NCI-H526 (cell line): ENCODE measurements around the gene MAN2C1.
"Not testable (repeated sequence)": the region's sequence is repeated elsewhere in the genome, so short reads cannot be mapped to it uniquely, and the experiment has no call there.

Source experiments
- DNase-seq, 2 experiments: peaks; one replicate each; lab custom pipeline; 2025; lab: John Stamatoyannopoulos, UW

MAN2C1 gene

DNA sequence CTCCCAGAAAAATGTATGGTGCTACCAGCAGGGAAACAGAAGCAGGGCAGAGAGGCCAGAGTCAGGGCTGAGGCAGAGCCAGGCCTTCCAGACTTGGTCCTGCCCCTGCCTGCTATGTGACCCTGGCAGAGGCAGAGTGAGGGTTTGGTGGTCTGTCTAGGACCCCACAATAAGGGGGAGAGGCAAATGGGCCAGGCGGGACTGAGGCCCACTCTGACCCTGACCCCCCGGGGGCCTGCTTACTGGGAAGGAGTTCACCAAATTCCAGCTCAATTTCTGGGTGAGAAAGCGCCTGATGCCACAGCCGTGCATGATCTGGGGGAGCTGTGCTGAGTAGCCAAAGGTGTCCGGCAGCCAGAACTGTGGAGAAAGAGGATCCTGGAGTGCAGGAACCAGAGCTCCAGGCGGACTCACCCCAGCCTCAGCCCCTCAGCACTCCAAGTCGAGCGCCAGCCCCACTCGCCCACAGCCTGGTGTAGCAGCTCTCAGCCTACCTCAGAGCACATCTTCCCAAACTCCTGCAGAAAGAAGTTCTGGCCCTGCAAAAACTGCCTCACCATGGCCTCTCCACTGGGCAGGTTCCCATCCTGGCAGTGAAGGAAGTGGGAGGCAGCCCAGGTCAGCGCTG, 6.9 kb downstream of the MAN2C1 start:
- DNase-seq, result no peak

DNA sequence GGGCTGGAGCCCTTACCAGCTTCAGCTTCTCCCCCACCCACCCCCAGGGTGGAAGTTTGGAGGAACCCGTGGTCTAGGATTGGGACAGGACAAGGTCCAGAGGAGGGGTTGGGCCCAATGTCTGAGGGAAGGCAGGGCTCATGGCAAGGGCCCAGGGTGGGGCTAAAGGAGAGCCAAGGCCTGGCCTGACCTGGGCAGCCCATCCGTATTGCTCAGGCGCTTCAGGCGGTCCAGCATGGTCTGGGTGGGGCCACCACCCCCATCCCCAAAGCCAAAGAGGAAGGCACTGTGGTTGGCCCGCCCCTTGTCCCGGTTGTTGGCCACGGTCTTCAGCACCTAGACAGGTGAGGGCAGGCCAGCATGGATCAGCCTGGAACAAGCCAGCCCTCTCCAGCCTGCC, 7.6 kb downstream of the MAN2C1 start:
- no peak for DNase-seq

DNA sequence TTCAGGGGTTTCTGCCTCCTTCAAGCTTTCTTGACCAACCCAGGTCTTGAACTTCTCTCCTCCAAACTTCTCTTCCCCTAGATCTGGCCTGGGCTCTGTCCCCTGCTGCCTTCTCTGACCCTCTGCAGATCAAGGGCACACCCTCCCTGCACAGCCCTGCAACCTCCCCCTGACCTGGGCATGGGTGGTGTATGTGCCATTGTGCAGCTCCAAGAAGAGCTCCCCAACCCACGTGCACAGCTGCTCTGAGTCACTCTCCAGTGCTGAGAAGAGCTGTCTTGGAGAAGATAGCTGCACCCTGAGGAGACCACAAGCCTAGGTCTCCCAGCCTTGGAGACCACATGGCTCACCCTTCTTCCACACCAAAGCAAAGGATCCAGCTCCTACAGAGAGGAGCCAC, 8.0 kb downstream of the MAN2C1 start:
- DNase-seq, result no peak

DNA sequence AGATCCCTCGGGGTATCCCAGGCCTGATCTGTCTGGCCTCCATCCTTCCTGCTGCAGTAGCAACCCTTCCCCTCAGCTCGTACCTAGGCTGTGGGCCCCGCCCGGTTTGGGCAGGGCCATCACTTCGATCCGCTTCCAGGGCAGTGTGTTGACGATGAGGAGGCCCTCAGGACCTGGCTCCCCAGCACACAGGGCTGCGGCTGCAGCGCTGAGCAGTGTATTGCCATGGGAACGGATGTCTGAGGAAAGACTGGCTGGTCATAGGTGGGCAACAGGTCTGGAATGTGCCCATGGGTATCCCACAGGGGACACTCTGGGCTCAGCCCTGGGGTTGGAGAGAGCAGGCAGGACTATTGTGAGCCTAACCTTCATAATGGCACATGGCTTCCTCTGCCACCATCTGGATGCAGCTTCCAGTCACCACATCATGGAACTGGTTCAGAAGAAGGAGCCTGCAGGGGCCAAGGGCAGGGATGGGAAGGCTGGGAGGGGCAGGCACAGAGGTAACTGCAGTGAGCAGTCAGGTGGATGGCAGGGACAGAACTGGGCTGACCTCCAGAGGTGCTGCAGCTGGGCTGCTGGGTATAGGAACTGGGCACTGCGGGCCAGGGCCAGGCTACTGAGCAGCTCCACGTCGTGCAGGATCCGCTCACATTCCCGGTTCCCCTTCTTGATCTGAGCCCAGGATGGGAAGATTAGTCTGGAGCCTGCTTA, 8.7 kb downstream of the MAN2C1 start:
- no peak for DNase-seq

DNA sequence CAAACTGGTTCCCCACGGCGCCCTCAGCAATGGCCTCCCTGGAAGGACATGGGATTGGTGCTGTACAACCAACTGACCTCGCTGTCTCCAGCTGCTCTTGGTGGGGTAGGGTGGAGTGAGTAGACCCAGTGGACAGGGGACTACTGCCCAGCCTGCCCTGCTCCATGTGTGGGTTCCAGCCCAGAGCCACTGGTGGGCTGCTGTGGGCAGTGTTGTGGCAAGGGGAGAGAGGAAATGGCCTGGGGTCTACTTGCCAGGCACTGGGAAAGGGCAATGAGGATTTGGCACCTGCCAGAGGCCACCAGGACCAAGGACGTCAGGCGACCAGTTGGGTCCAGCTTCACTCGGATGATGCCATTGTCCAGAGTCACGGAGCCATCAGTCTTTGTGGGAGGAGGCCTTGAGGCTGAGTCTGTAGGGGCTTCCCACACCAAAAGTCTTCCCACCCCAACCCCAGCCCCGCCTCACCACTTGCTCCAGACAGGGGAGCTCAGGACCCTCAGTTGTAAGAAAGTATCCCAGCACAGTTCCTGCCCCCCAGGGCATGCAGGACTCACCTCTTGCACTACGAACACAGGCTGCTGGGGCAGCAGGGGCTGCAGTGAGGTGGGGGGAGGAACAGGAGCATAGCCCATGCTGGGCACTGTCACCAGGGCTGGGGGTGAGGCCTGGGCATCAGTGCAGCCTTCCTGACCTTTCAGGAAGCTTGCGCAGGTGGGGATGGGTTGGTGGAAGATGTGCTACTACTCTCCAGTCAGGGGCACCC, 9.5 kb downstream of the MAN2C1 start:
- no peak for DNase-seq

DNA sequence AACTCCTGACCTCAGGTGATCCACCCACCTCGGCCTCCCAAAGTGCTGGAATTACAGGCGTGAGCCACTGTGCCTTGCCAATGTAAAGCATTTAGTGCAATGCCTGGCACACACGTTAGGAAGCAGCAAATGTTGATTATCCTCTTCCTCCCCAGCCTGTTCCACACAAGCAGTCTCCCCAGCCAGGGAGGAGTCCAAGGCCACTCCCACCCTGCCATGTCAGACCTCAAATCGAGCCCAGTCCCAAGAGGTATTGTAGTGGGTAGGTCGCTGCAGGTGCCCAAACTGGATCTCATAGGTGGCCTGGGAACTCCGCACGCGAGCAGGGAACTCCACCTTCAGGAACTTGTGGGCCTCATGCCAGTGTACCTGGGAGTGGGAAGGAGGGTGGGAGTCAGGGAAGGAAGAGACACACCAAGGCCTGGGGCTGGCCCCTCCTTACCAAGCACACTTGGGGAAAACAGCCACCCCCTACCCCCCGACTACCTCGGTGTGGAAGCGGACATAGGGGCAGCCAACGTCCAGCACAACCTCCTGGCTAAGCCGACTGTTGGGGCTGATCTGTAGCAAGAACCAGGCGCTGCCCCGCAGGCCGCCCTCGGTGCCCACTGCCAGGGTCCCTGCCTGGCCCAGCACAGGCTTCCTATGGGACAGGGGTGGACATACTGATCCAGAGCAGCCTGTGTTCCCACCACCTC, 10.3 kb downstream of the MAN2C1 start:
- DNase-seq, result no peak

DNA sequence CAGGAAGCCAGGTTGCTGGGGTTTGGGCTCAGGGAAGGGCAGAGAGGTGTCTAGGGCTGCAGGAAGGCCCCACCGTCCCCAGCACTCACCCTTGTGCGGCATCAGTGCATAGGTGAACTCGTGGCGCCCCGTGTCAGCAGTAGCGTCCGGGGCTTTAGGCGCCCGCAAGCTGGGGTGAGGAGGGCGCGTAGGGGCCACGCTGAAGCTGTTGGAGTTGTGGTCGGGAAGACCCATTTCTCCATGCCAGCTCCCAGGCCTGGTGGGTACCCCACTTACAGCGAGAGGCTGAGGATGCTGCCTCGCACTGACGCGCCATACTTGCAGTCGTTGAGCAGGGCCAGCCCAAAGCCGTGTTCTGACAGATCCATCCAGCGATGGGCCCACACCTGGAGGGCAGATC, 11.9 kb downstream of the MAN2C1 start:
- DNase-seq, result no peak

DNA sequence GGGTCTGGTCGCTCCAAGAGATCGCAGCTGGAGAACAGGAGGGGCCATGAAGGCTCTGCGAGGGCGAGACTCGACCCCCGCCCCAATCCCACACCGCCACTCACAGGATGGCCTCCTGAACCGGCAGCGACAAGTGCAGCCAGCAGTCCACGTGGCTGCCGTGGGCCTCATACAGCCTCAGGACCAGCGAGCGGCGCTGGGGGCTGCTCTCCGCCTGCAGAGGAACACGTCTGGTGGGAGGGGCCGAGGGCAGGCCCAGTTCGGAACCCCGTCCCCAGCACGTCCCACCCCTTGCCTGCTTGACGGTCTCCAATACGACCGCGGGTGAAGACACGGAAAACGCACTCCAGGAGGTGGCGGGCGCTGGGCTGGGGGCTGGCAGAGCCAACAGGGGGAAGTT, 12.4 kb downstream of the MAN2C1 start:
- no peak for DNase-seq

DNA sequence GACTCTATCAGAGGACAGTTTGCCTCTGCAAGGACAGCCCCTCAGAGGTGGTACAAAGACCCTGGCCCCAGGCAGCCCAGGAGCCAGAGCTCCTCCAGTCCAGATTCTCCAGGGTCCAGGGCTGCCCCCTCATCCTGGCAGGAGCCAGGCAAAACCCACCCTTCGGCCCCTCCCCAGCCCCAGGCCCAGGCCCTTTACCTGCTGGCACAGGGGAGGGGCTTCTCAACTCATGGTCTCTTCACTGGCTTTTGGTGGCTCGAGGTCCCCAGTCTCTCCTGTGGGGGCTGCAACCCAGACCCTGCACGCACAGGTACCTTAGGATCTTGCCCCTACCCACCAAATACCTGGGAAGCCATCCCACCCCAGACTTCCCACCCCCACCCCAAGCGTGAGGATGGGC, 13.0 kb downstream of the MAN2C1 start:
- no peak for DNase-seq

DNA sequence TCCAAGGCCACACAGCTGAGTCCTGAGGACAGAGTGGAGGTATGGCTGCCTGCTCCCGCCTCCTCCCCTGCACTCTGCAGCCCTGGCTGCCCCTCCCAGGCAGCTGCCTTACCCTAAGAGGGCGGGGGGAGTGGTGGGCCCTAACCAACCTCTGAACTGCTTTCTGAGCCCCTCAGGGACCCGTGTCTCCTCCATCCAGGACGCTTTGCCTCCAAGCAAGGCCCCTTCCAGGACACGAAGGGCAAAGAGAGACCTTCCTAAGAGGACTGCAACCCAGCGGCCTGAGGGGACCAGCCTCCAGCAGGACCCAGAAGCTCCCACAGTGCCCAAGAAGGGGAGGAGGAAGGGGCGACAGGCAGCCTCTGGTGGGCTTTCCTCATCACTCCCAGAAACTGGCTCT, 14.0 kb downstream of the MAN2C1 start:
- DNase-seq, result no peak

DNA sequence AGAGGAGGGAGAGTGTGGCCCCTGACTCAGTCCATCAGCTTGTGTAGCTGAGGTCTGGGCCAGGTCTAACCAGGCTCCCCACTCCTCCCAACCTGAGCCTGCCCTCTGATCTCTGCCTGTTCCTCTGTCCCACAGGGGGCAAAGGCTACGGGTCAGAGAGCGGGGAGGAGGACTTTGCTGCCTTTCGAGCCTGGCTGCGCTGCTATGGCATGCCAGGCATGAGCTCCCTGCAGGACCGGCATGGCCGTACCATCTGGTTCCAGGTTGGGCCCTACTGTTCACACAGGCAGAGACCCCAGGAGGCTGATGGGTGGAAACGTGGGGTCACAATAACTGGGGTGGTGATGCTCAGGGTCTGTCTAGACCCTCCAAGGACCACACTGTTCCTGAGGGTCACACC, 14.8 kb downstream of the MAN2C1 start:
- no peak for DNase-seq

DNA sequence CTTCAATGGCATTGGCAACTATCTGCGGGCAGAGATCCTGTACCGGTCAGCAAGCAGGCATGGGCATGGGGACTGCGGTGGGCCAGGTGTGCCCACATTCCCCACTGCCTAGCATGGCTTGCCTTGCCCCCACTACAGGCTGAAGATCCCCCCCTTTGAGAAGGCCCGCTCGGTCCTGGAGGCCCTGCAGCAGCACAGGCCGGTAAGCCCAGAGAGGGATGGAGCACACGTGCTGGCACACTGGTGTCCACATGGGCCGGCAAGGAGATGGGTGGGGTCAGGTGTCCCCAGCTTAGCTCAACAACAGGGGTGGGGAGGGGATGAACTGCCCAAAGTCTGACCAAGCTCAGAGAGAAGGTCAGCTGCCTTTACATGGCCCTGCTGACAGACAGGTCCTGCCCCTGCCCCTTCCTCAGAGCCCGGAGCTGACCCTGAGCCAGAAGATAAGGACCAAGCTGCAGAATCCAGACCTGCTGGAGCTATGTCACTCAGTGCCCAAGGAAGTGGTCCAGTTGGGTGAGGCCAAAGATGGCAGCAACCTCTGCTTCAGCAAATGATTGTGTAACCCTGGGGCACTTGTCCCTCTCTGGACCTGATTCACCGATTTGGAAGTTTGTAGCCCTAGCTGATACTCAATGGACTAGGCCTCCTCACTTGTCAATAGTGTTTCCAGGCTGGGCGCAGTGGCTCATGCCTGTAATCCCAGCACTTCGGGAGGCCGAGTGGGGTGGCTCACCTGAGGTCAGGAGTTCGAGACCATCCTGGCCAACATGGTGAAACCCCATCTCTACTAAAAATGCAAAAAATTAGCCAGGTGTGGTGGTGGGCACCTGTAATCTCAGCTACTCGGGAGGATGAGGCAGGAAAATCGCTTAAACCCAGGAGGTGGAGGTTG, 16.0 kb downstream of the MAN2C1 start:
- no peak for DNase-seq

DNA sequence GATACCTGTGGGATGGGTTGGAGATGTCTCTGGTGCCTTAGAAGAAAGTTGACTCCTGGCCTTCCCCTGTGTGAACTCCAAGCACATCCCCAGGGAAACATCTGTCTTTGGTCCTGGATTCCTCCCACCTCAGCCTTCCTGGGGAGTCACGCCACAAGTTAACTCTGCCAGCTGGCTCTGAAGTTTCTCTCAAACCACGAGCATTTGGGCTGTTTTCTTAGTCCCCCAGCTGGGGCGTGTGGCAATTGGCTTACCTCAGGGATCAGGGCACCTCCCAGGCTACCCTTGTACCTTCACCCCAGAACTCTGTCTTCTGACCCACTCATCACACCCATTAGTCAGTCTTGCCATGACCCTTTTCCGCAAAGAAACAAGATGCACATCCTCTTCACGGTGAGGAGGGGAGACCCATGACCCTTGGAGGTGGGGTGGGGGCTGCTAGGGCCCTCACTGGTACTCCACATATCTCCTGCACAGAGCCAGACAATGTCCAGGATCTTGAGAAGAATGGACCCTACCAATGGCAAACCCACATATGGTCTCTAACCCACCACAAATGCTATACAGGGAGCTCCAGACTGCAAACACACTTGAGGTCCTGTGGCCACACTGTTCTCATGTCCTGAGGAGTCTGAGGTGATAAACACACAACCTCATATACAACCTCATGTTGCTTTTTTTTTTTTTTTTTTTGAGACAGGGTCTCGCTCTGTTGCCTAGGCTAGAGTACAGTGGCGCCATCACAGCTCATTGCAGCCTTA, 17.6 kb downstream of the MAN2C1 start:
- DNase-seq, result no peak

DNA sequence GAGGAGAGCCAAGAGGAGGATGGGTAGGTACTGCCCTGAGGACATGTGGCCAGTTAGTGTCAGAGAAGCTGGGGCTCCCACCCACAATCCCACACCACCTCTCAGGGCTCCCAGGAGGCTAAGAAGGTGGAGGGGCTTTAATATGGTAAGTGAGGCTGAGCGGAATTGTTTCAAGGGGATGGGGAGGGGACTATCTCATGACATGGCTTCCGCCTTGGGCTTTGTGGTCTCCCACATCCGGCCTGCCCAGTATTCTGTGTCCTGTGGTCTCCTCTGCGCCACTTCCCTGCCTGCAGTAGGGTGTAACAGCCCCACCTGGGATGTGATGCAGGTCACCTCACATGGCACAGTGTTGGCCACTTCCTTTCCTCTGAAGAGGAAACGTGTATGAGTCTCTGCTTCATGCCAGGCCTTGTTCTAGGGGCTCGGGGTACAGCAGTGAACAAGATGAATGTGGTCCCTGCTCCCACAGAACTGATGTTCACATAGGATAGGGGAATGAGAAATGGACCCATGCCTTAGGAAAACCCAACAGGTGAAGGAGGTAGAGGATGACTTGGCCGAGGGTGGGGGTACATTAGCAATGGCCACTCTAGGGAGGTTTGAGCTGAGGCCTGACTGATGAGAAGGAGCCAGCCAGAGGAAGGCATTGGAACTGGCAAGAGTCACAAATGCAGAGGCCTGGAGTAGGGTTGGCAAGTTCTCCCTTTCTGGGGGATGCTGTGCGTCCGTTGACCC, 18.4 kb downstream of the MAN2C1 start:
- DNase-seq, result no peak

DNA sequence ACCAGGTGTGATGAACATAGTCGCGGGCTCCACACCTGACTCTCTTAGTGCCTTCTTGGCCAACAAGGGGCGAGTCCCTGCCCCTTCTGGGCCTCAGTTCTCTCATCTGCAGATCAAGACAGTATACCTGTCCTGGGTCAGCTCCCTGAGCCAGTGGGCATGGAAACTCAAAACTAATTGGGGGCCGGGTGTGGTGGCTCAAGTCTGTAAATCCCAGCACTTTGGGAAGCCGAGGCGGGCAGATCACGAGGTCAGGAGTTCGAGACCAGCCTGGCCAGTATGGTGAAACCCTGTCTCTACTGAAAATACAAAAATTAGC, 19.1 kb downstream of the MAN2C1 start:
- DNase-seq, result not testable (repeated sequence)

DNA sequence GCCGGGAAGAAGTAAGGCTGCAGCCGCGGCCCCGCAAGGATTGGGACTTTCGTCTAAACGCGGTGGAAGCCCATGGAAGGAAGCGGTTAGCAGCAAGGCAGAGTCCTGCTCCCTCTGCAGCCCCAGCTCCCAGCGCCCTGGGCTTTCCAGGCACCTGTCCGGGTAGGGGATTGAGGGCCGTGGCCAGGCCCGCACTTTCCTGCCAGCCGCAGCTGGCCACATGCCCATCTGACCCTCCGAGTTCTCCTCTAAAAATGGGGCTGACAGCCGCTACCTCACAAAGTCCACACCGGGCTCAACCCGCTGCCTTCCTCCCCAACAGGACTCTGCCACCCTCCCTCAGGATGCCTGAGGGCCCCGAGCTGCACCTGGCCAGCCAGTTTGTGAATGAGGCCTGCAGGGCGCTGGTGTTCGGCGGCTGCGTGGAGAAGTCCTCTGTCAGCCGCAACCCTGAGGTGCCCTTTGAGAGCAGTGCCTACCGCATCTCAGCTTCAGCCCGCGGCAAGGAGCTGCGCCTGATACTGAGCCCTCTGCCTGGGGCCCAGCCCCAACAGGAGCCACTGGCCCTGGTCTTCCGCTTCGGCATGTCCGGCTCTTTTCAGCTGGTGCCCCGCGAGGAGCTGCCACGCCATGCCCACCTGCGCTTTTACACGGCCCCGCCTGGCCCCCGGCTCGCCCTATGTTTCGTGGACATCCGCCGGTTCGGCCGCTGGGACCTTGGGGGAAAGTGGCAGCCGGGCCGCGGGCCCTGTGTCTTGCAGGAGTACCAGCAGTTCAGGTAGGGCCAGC, 19.7 kb downstream of the MAN2C1 start:
- DNase-seq, result peak; percentile 14 to 62

DNA sequence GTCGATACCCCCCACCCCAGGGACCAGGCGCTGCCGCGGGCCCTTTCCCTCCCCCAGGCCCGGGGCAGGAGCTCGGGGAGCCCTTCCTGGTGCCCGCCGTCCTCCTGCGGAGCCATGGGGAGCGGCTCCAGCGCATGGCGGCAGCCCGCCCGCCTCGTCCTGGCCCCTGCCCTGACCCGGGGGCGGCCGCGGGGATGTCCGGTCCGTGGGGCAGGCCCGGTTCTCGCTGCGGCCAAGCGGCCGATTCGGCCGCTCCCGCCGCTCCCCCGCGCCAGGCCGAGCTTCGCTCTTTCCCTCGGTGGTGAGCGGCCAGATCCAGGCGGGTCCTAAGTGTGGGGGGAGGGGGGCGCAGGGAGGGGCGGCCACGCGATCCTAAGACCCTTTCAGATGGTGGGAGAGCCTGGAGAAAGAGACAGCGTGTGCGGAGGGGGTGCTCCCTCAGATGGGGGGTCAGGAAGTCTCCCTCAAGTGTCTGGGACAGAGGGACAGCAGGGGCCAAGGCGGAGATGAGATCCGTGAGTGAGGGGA, 20.3 kb downstream of the MAN2C1 start:
- peak in 1 of 2 experiments; percentile 40 for DNase-seq

DNA sequence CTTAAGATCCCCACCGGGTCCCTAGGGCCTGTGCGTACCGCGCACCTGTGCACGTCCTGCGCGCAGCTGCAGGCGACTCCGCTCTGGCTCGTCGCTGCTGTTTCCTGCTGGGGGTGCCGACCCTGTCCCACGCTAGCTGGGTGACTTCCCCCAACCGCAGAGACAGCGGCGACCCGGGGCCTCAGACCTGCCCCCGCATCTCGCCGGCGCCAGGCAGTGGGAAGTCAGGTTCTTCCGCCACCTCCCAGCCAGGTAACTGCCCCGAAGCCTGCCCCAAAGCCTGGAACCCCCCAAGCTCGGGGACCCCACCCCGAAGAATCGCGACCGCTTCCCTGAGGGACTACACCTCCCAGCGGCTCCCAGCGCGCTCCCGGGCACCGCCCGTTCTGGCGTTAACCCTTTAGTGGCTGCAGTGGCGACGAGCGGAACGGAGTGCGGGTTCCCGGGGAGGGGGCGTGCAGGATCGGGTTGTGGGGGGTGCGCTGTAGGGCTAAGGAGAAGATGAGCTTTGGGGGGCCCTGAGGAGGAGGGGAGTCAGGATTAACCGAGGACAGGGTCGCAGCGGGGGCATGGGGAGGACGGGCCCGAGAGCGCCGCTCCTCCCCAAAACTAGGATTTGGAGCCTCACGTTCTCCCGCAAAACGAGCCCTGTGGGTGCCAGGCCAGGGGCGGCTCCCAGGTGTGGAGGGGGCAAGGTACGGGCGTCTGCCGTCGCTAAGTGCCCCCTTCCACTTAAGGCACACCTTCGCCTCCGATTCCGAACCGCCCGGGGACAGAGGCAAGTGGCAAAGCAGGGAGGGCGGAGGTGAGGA, 21.0 kb downstream of the MAN2C1 start:
- DNase-seq, result peak; percentile 26 to 81
